Calu3 (cell line): ENCODE results near the gene TBPL1. TPM values are rescaled to one million over a fixed set of nuclear protein-coding genes. Genes with fewer than 3 reads are reported as not detected.

ENCODE experiments used
- BruUV-seq: library from RNA; stranded (reverse); fragments of 400-500 nt; replicated peaks from 2 replicates; lab custom pipeline; 2021; lab: Mats Ljungman, UMichigan
- CTCF ChIA-PET: fragments of 300-600 bp; sonication (Branson Sonifier 250); formaldehyde crosslinking; loops from one replicate; lab custom pipeline; 2022; ENCODE audit warnings: antibody characterized with exemption; lab: Charles Lee
- DNase-seq: peaks from one replicate; pipeline ENCODE4 v3.0.0; 2022
- H3K27ac Mint-ChIP-seq: one replicate; pipeline ENCODE4 v1.8.0; 2022; ENCODE audit warnings: mixed read lengths; ENCODE audit not compliant: unreplicated experiment
- H3K27me3 Mint-ChIP-seq: one replicate; pipeline ENCODE4 v1.8.0; 2022; ENCODE audit warnings: mixed read lengths; ENCODE audit not compliant: unreplicated experiment
- H3K36me3 Mint-ChIP-seq: one replicate; pipeline ENCODE4 v1.8.0; 2022; ENCODE audit warnings: mild to moderate bottlenecking, moderate library complexity, mixed read lengths; ENCODE audit not compliant: insufficient read depth, unreplicated experiment
- H3K4me1 Mint-ChIP-seq: one replicate; pipeline ENCODE4 v1.8.0; 2022; ENCODE audit warnings: mild to moderate bottlenecking, low read depth, mixed read lengths; ENCODE audit not compliant: unreplicated experiment
- H3K4me3 Mint-ChIP-seq: one replicate; pipeline ENCODE4 v1.8.0; 2022; ENCODE audit warnings: mild to moderate bottlenecking, low read depth, moderate library complexity, mixed read lengths; ENCODE audit not compliant: unreplicated experiment
- H3K9me3 Mint-ChIP-seq: one replicate; pipeline ENCODE4 v1.8.0; 2022; ENCODE audit warnings: low read depth, mixed read lengths; ENCODE audit not compliant: unreplicated experiment
- CTCF ChIP-seq: fragments of 200-600 bp; IDR thresholded peaks from one replicate; pipeline ENCODE4 v1.8.0; 2022; ENCODE audit warnings: antibody characterized with exemption; ENCODE audit not compliant: unreplicated experiment
- intact Hi-C: fragments of 100-400 bp; cut with micrococcal nuclease; formaldehyde crosslinking; loops from one replicate; pipeline ENCODE4 v1.10.0; 2022; ENCODE audit not compliant: unreplicated experiment
- total RNA-seq: library from RNA; stranded (reverse); gene quantifications from 2 replicates; pipeline ENCODE4 v1.2.3, GENCODE V29; 2022

The TBPL1 gene
- total RNA-seq, 1 experiment from 2014 or later: 31.5 TPM

- Mint-ChIP-seq H3K9me3 (no peaks in the 10 kb centered on the region), H3K27me3 (no peaks in the 10 kb centered on the region), H3K4me1 (peaks cover 43% of the 10 kb centered on the region), H3K36me3 (peaks cover 29% of the 10 kb centered on the region), H3K4me3 (no peak overlapping the region), H3K27ac (no peak overlapping the region)
- no peak for TF ChIP-seq CTCF
- BruUV-seq: no TSS peak
- DNase-seq: no peak
- CTCF ChIA-PET: interaction anchor here (0.6 kb wide), 1 partner anchor 54 kb away, joined by 5 read pairs; no protein-coding TSS in a partner anchor
- intact Hi-C loops: no loop called here
Measured at GRCh38 chr6:133980168-133980567, 27.1 kb downstream of the TBPL1 start.

GRCh38 chr6:133983099-133983939 is 30.3 kb downstream of the TBPL1 start:
- Mint-ChIP-seq H3K27me3 (no peaks in the 10 kb centered on the region), H3K9me3 (no peaks in the 10 kb centered on the region), H3K27ac (peak overlapping the region; percentile 28), H3K36me3 (peaks cover 41% of the 10 kb centered on the region), H3K4me1 (peaks cover 31% of the 10 kb centered on the region), H3K4me3 (no peak overlapping the region)
- no peak for DNase-seq
- CTCF ChIA-PET: no interaction called here
- intact Hi-C loops: no loop called here
- TF ChIP-seq CTCF: no peak
- no TSS peak for BruUV-seq

- H3K36me3 Mint-ChIP-seq: peaks cover 40% of the 10 kb centered on the region
- no peaks in the 10 kb centered on the region for H3K27me3 Mint-ChIP-seq
- H3K27ac Mint-ChIP-seq: no peak overlapping the region
- BruUV-seq: no TSS peak
- H3K4me3 Mint-ChIP-seq: no peak overlapping the region
- CTCF ChIA-PET: no interaction called here
- intact Hi-C loops: no loop called here
- peaks cover 16% of the 10 kb centered on the region for H3K4me1 Mint-ChIP-seq
- H3K9me3 Mint-ChIP-seq: peaks cover 2% of the 10 kb centered on the region
- DNase-seq: no peak
- TF ChIP-seq CTCF: no peak
Measured at GRCh38 chr6:133985970-133986369, 32.9 kb downstream of the TBPL1 start.

- Mint-ChIP-seq H3K36me3 (peaks cover 30% of the 10 kb centered on the region), H3K9me3 (peaks cover 2% of the 10 kb centered on the region), H3K27me3 (no peaks in the 10 kb centered on the region), H3K4me3 (no peak overlapping the region), H3K4me1 (peaks cover 12% of the 10 kb centered on the region), H3K27ac (no peak overlapping the region)
- no peak for DNase-seq
- TF ChIP-seq CTCF: no peak
- intact Hi-C loops: no loop called here
- no TSS peak for BruUV-seq
- CTCF ChIA-PET: interaction anchor here (1.5 kb wide), 1 partner anchor 9 kb away, joined by 4 read pairs; no protein-coding TSS in a partner anchor
Measured at GRCh38 chr6:133986942-133987341, 33.9 kb downstream of the TBPL1 start.
